Thyroid gland (tissue), 4 donors: ENCODE data around the gene CACNB4.

Experiments
- CTCF ChIP-seq, 6 experiments: fragments of 200-600 bp in 3 of 6; fragments of 450-650 bp in 3 of 6; sonication (generic) in 3 of 6; IDR thresholded peaks; one replicate each; pipeline ENCODE4 v1.5.1; 2016 to 2019; ENCODE audit warnings: antibody characterized with exemption in 6 of 6, mild to moderate bottlenecking in 2 of 6, inconsistent platforms in 1 of 6, moderate library complexity in 1 of 6
- POLR2A ChIP-seq, 2 donors: fragments of 450-650 bp; IDR thresholded peaks; one replicate each; pipeline ENCODE4 v1.6.1; 2017; ENCODE audit warnings: antibody characterized with exemption in 2 of 2, mild to moderate bottlenecking in 2 of 2, moderate library complexity in 1 of 2

- TF ChIP-seq CTCF (IDR thresholded peaks at IDR 0.05) (no peak), POLR2A (IDR thresholded peaks at IDR 0.05) (no peak)
These were observed 139.6 kb downstream of the CACNB4 start for GRCh38 chr2:151959238-151959637.
